ENCODE measurements around the gene MPZL3. TPM values are rescaled to one million over a fixed set of nuclear protein-coding genes. Genes with fewer than 3 reads are reported as not detected.

Gene MPZL3
- total RNA-seq, 2 donors from 2014 or later: 35.0 to 93.0 TPM

GRCh38 chr11:118243161-118243560 lies 9.0 kb downstream of the MPZL3 start:
- Mint-ChIP-seq H3K9me3 (peaks cover 4 to 5% of the 10 kb centered on the region in 2 donors), H3K36me3 (peaks cover 54% of the 10 kb centered on the region in 2 donors), H3K27ac (peak overlapping the region; percentile 97 to 99)
- ATAC-seq (no peak), DNase-seq (ENCODE audit: low spot score in 2 of 2) (no peak)

- H3K27ac Mint-ChIP-seq: peak overlapping the region; percentile 97 to 99
- DNase-seq (ENCODE audit: low spot score in 2 of 2) (no peak), ATAC-seq (no peak)
- H3K36me3 Mint-ChIP-seq: peaks cover 47 to 61% of the 10 kb centered on the region in 2 donors
- H3K9me3 Mint-ChIP-seq: no peaks in the 10 kb centered on the region
Observed at GRCh38 chr11:118241764-118242098, 10.4 kb downstream of the MPZL3 start.

- DNase-seq (ENCODE audit: low spot score in 2 of 2): peak in 1 of 2 donors; percentile 60
- H3K27ac Mint-ChIP-seq: peak overlapping the region; percentile 97 to 99
- no peaks in the 10 kb centered on the region for H3K9me3 Mint-ChIP-seq
- peaks cover 51 to 61% of the 10 kb centered on the region in 2 donors for H3K36me3 Mint-ChIP-seq
- peak; percentile 89 to 95 for ATAC-seq
Observed at GRCh38 chr11:118240999-118241763, 11.0 kb downstream of the MPZL3 start.

GRCh38 chr11:118239509-118240205 lies 12.5 kb downstream of the MPZL3 start:
- DNase-seq (ENCODE audit: low spot score in 2 of 2) (no peak), ATAC-seq (no peak)
- Mint-ChIP-seq H3K9me3 (no peaks in the 10 kb centered on the region), H3K27ac (peak overlapping the region; percentile 97 to 99), H3K36me3 (peaks cover 59 to 70% of the 10 kb centered on the region in 2 donors)

- Mint-ChIP-seq H3K36me3 (peaks cover 59 to 72% of the 10 kb centered on the region in 2 donors), H3K9me3 (no peaks in the 10 kb centered on the region), H3K27ac (peak overlapping the region; percentile 67 to 99)
- no peak for DNase-seq (ENCODE audit: low spot score in 2 of 2)
- peak in 1 of 2 donors; percentile 30 for ATAC-seq
Observed at GRCh38 chr11:118238929-118239328, 13.2 kb downstream of the MPZL3 start.

GRCh38 chr11:118238421-118238820 lies 13.7 kb downstream of the MPZL3 start:
- Mint-ChIP-seq H3K27ac (peak overlapping the region; percentile 25 to 99), H3K9me3 (no peaks in the 10 kb centered on the region), H3K36me3 (peaks cover 58 to 71% of the 10 kb centered on the region in 2 donors)
- DNase-seq (ENCODE audit: low spot score in 2 of 2) (no peak), ATAC-seq (no peak)

- Mint-ChIP-seq H3K9me3 (no peaks in the 10 kb centered on the region), H3K36me3 (peaks cover 45 to 62% of the 10 kb centered on the region in 2 donors), H3K27ac (peak overlapping the region; percentile 31 to 68)
- no peak for ATAC-seq
- no peak for DNase-seq (ENCODE audit: low spot score in 2 of 2)
Observed at GRCh38 chr11:118236170-118236569, 16.0 kb downstream of the MPZL3 start.

- DNase-seq (ENCODE audit: low spot score in 2 of 2): no peak
- H3K36me3 Mint-ChIP-seq: peaks cover 39 to 51% of the 10 kb centered on the region in 2 donors
- no peak overlapping the region for H3K27ac Mint-ChIP-seq
- H3K9me3 Mint-ChIP-seq: no peaks in the 10 kb centered on the region
- no peak for ATAC-seq
Observed at GRCh38 chr11:118234833-118235232, 17.3 kb downstream of the MPZL3 start.

GRCh38 chr11:118233850-118234249 lies 18.3 kb downstream of the MPZL3 start:
- H3K27ac Mint-ChIP-seq: peak overlapping the region in 1 of 2 donors; percentile 88
- no peaks in the 10 kb centered on the region for H3K9me3 Mint-ChIP-seq

GRCh38 chr11:118233377-118233776 lies 18.8 kb downstream of the MPZL3 start:
- no peaks in the 10 kb centered on the region for H3K9me3 Mint-ChIP-seq
- peaks cover 43% of the 10 kb centered on the region in 2 donors for H3K36me3 Mint-ChIP-seq
- DNase-seq (ENCODE audit: low spot score in 2 of 2) (no peak), ATAC-seq (peak in 1 of 2 donors; percentile 21)
- H3K27ac Mint-ChIP-seq: no peak overlapping the region

More at GRCh38 chr11:118233850-118234249, 18.3 kb downstream of the MPZL3 start:
- no peak for DNase-seq (ENCODE audit: low spot score in 2 of 2)
- H3K36me3 Mint-ChIP-seq: peaks cover 47% of the 10 kb centered on the region in 2 donors
- no peak for ATAC-seq

GRCh38 chr11:118232659-118233058 lies 19.5 kb downstream of the MPZL3 start:
- Mint-ChIP-seq H3K27ac (no peak overlapping the region), H3K36me3 (peaks cover 41 to 45% of the 10 kb centered on the region in 2 donors), H3K9me3 (no peaks in the 10 kb centered on the region)
- peak in 1 of 2 donors; percentile 72 for DNase-seq (ENCODE audit: low spot score in 2 of 2)
- ATAC-seq: peak; percentile 92 to 97

GRCh38 chr11:118231461-118231860 lies 20.7 kb downstream of the MPZL3 start:
- DNase-seq (ENCODE audit: low spot score in 2 of 2) (no peak), ATAC-seq (no peak)
- peaks cover 41 to 50% of the 10 kb centered on the region in 2 donors for H3K36me3 Mint-ChIP-seq
- H3K27ac Mint-ChIP-seq: no peak overlapping the region
- H3K9me3 Mint-ChIP-seq: no peaks in the 10 kb centered on the region

- H3K27ac Mint-ChIP-seq: peak overlapping the region in 1 of 2 donors; percentile 10
- peaks cover 46 to 51% of the 10 kb centered on the region in 2 donors for H3K36me3 Mint-ChIP-seq
- no peak for DNase-seq (ENCODE audit: low spot score in 2 of 2)
- peaks cover 0 to 5% of the 10 kb centered on the region in 2 donors for H3K9me3 Mint-ChIP-seq
- ATAC-seq: no peak
Observed at GRCh38 chr11:118230088-118230487, 22.1 kb downstream of the MPZL3 start.

GRCh38 chr11:118229274-118229847 lies 22.8 kb downstream of the MPZL3 start:
- peaks cover 46 to 49% of the 10 kb centered on the region in 2 donors for H3K36me3 Mint-ChIP-seq
- H3K9me3 Mint-ChIP-seq: peaks cover 0 to 5% of the 10 kb centered on the region in 2 donors
- ATAC-seq (no peak), DNase-seq (ENCODE audit: low spot score in 2 of 2) (no peak)
- H3K27ac Mint-ChIP-seq: peak overlapping the region in 1 of 2 donors; percentile 91

- peaks cover 0 to 5% of the 10 kb centered on the region in 2 donors for H3K9me3 Mint-ChIP-seq
- DNase-seq (ENCODE audit: low spot score in 2 of 2): no peak
- peak overlapping the region in 1 of 2 donors; percentile 91 for H3K27ac Mint-ChIP-seq
- ATAC-seq: peak in 1 of 2 donors; percentile 11
- H3K36me3 Mint-ChIP-seq: peaks cover 44 to 54% of the 10 kb centered on the region in 2 donors
Observed at GRCh38 chr11:118227865-118228785, 24.0 kb downstream of the MPZL3 start.

- H3K36me3 Mint-ChIP-seq: peaks cover 46 to 67% of the 10 kb centered on the region in 2 donors
- peak; percentile 24 to 28 for ATAC-seq
- DNase-seq (ENCODE audit: low spot score in 2 of 2): no peak
- H3K27ac Mint-ChIP-seq: peak overlapping the region in 1 of 2 donors; percentile 91
- peaks cover 0 to 5% of the 10 kb centered on the region in 2 donors for H3K9me3 Mint-ChIP-seq
Observed at GRCh38 chr11:118226781-118227180, 25.4 kb downstream of the MPZL3 start.

Measured in activated naive CD4-positive, alpha-beta T cell treated with anti-CD3 and anti-CD28 coated beads, Interleukin-2, amount 50 U/mL, for 72 hours (primary cell).